ENCODE measurements around the gene RABGAP1L.

- TF ChIP-seq EZH2 (IDR thresholded peaks at IDR 0.05) (no peak), POLR2AphosphoS5 (IDR thresholded peaks at IDR 0.05; ENCODE audit: borderline replicate concordance, low read depth, low read length) (no peak), FOXP2 (optimal IDR thresholded peaks at IDR 0.05; ENCODE audit: control extremely low read depth, extremely low read length, insufficient read depth) (no peak)
Observed at GRCh38 chr1:174989536-174990220, 830.4 kb downstream of the RABGAP1L start.
